Neural progenitor cell (in vitro differentiated cells): Measurements from ENCODE around the gene DDX5.

ENCODE experiments used
- EZH2 ChIP-seq: fragments of 200-600 bp; sonication (generic); IDR thresholded peaks from 2 replicates; pipeline ENCODE4 v1.6.1; 2017; ENCODE audit warnings: antibody characterized with exemption, mild to moderate bottlenecking, moderate library complexity
- EZH2phosphoT487 ChIP-seq: fragments of 200-600 bp; sonication (generic); IDR thresholded peaks from 2 replicates; pipeline ENCODE4 v1.6.1; 2017; ENCODE audit warnings: antibody characterized with exemption
- TF ChIP-seq, protein P1 (sequence below): fragments of 200-600 bp; sonication (generic); IDR thresholded peaks from 2 replicates; pipeline ENCODE4 v1.5.1; 2017; ENCODE audit warnings: antibody characterized with exemption, mild to moderate bottlenecking

DNA sequence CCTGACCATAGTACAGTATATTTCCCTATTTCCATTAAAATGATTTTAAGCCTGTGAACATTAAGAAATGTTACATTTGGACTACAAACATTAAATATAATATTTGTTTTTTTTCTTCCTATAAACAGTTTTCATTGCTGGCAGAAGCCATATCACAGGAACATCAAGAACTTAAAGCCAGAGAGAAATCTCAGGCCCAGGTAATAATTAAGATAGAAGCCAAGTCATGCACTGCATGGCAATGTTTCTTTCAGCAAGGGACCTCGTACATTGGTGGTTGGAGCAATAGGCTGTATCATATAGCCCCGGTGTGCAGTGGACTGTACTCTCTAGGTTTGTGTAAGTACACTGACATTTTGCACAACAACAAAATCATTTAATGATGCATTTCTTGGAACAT is 30.8 kb upstream of the DDX5 start:
- TF ChIP-seq, protein P1, sequence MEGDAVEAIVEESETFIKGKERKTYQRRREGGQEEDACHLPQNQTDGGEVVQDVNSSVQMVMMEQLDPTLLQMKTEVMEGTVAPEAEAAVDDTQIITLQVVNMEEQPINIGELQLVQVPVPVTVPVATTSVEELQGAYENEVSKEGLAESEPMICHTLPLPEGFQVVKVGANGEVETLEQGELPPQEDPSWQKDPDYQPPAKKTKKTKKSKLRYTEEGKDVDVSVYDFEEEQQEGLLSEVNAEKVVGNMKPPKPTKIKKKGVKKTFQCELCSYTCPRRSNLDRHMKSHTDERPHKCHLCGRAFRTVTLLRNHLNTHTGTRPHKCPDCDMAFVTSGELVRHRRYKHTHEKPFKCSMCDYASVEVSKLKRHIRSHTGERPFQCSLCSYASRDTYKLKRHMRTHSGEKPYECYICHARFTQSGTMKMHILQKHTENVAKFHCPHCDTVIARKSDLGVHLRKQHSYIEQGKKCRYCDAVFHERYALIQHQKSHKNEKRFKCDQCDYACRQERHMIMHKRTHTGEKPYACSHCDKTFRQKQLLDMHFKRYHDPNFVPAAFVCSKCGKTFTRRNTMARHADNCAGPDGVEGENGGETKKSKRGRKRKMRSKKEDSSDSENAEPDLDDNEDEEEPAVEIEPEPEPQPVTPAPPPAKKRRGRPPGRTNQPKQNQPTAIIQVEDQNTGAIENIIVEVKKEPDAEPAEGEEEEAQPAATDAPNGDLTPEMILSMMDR = no peak
- TF ChIP-seq EZH2 = no peak
- no peak for TF ChIP-seq EZH2phosphoT487
